Right atrium auricular region (tissue), 2 donors: ENCODE results near the gene UBXN10. TPM values are rescaled to one million over a fixed set of nuclear protein-coding genes. Genes with fewer than 3 reads are reported as not detected.

Experiments
- DNase-seq: peaks from one replicate; pipeline ENCODE4 v3.0.0-alpha.2; 2019; ENCODE audit warnings: low spot score
- H3K27ac ChIP-seq, 2 donors: fragments of 200-600 bp; sonication (generic); 1 replicate in 1 of 2; 2 replicates in 1 of 2; pipeline ENCODE4 v1.5.1; 2016 to 2019
- H3K27me3 ChIP-seq, 2 donors: fragments of 200-600 bp; sonication (generic); one replicate each; pipeline versions ENCODE4 v1.5.1 to v1.6.0; 2017 to 2019
- H3K36me3 ChIP-seq: fragments of 200-600 bp; sonication (generic); one replicate; pipeline ENCODE4 v1.5.1; 2016
- H3K4me1 ChIP-seq, 2 donors: fragments of 200-600 bp; sonication (generic); one replicate each; pipeline versions ENCODE4 v1.5.1 to v1.6.0; 2017 to 2019
- H3K4me3 ChIP-seq, 2 donors: fragments of 200-600 bp; sonication (generic); 1 replicate in 1 of 2; 2 replicates in 1 of 2; pipeline ENCODE4 v1.5.1; 2017 to 2019; ENCODE audit warnings: mild to moderate bottlenecking in 1 of 2, moderate library complexity in 1 of 2
- H3K9me3 ChIP-seq, 2 donors: fragments of 200-600 bp; sonication (generic); one replicate each; pipeline ENCODE4 v1.5.1; 2019
- CTCF ChIP-seq, 2 donors: fragments of 200-600 bp; sonication (generic); IDR thresholded peaks; one replicate each; pipeline ENCODE4 v1.5.1; 2019; ENCODE audit warnings: antibody characterized with exemption in 2 of 2
- total RNA-seq, 2 donors: library from RNA; depleted of rRNA; stranded (reverse); fragments of >200 nt; gene quantifications; one replicate each; pipeline ENCODE4 v1.1.0, GENCODE V29; 2016

The UBXN10 gene
- total RNA-seq, 2 donors from 2014 or later = 2.7 to 7.3 TPM

- TF ChIP-seq CTCF (IDR thresholded peaks at IDR 0.05) = no peak
- Histone ChIP-seq H3K27me3 (no peaks in the 10 kb centered on the region), H3K36me3 (no peaks in the 10 kb centered on the region)
Measured at GRCh38 chr1:20149601-20150325, 36.1 kb upstream of the UBXN10 start.

GRCh38 chr1:20150326-20150705 is 35.6 kb upstream of the UBXN10 start:
- TF ChIP-seq CTCF (IDR thresholded peaks at IDR 0.05) = no peak
- H3K9me3 ChIP-seq = no peaks in the 10 kb centered on the region
- H3K36me3 ChIP-seq = no peaks in the 10 kb centered on the region
- no peak overlapping the region for H3K4me3 ChIP-seq
- peaks cover 0 to 16% of the 10 kb centered on the region in 2 donors for H3K4me1 ChIP-seq
- no peak for DNase-seq
- no peaks in the 10 kb centered on the region for H3K27me3 ChIP-seq
- H3K27ac ChIP-seq = no peak overlapping the region

More at GRCh38 chr1:20149601-20150325, 36.1 kb upstream of the UBXN10 start:
- Histone ChIP-seq H3K4me1 (peaks cover 0 to 16% of the 10 kb centered on the region in 2 donors), H3K4me3 (no peak overlapping the region), H3K27ac (no peak overlapping the region), H3K9me3 (no peaks in the 10 kb centered on the region)
- no peak for DNase-seq

GRCh38 chr1:20150969-20151368 is 34.9 kb upstream of the UBXN10 start:
- no peak for DNase-seq
- peaks cover 0 to 16% of the 10 kb centered on the region in 2 donors for H3K4me1 ChIP-seq
- H3K36me3 ChIP-seq = no peaks in the 10 kb centered on the region
- no peak overlapping the region for H3K4me3 ChIP-seq
- no peak overlapping the region for H3K27ac ChIP-seq
- no peaks in the 10 kb centered on the region for H3K27me3 ChIP-seq
- no peaks in the 10 kb centered on the region for H3K9me3 ChIP-seq
- no peak for TF ChIP-seq CTCF (IDR thresholded peaks at IDR 0.05)

GRCh38 chr1:20151906-20152598 is 33.8 kb upstream of the UBXN10 start:
- peaks cover 0 to 16% of the 10 kb centered on the region in 2 donors for H3K4me1 ChIP-seq
- peak overlapping the region; percentile 16 to 50 for H3K4me3 ChIP-seq

DNA sequence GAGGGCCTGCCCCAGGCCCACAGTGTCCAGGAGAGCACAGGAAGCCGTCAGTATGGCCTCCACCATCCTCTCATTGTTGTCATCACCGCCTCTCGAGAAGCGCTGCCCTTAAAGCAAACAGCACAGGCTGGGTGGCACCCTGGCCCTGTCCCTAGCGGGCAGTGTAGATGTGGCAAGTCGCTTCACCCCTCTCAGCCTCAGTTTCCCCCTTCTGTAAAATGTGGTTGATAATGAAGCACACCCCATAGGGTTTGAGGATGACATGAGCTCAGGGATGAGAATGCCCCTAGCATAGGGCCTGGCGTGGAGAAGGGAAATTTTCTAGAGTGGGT is 33.3 kb upstream of the UBXN10 start:
- Histone ChIP-seq H3K4me1 (peaks cover 0 to 16% of the 10 kb centered on the region in 2 donors), H3K9me3 (no peaks in the 10 kb centered on the region), H3K27me3 (no peaks in the 10 kb centered on the region), H3K4me3 (peak overlapping the region in 1 of 2 donors; percentile 50), H3K27ac (peak overlapping the region; percentile 53), H3K36me3 (no peaks in the 10 kb centered on the region)
- TF ChIP-seq CTCF (IDR thresholded peaks at IDR 0.05) = peak in 1 of 2 donors; percentile 3
- DNase-seq = no peak

More at GRCh38 chr1:20151906-20152598, 33.8 kb upstream of the UBXN10 start:
- peak; percentile 93 for DNase-seq
- TF ChIP-seq CTCF (IDR thresholded peaks at IDR 0.05) = peak; percentile 76 to 97
- Histone ChIP-seq H3K27ac (peak overlapping the region; percentile 53), H3K36me3 (no peaks in the 10 kb centered on the region), H3K27me3 (no peaks in the 10 kb centered on the region), H3K9me3 (no peaks in the 10 kb centered on the region)
